GM12864 (cell line): Measurements from ENCODE around the gene CSN3.

Experiments used
- DNase-seq: peaks from one replicate; pipeline ENCODE4 v3.0.0-alpha.2; 2011; ENCODE audit warnings: low read depth
- H3K4me3 ChIP-seq: 2 replicates; pipeline ENCODE4 v1.5.1; 2011; ENCODE audit warnings: mild to moderate bottlenecking, low read depth, low read length, control low read depth
- TF ChIP-seq, protein P1 (sequence below): IDR thresholded peaks from 2 replicates; pipeline ENCODE4 v1.5.1; 2011; ENCODE audit warnings: low read depth, mild to moderate bottlenecking, moderate library complexity, low read length, control low read depth, inconsistent platforms; ENCODE audit errors: missing control alignments

CSN3 gene

GRCh38 chr4:70298051-70298450 lies 55.7 kb downstream of the CSN3 start:
- DNase-seq = no peak
- H3K4me3 ChIP-seq = no peak overlapping the region
- TF ChIP-seq, protein P1, sequence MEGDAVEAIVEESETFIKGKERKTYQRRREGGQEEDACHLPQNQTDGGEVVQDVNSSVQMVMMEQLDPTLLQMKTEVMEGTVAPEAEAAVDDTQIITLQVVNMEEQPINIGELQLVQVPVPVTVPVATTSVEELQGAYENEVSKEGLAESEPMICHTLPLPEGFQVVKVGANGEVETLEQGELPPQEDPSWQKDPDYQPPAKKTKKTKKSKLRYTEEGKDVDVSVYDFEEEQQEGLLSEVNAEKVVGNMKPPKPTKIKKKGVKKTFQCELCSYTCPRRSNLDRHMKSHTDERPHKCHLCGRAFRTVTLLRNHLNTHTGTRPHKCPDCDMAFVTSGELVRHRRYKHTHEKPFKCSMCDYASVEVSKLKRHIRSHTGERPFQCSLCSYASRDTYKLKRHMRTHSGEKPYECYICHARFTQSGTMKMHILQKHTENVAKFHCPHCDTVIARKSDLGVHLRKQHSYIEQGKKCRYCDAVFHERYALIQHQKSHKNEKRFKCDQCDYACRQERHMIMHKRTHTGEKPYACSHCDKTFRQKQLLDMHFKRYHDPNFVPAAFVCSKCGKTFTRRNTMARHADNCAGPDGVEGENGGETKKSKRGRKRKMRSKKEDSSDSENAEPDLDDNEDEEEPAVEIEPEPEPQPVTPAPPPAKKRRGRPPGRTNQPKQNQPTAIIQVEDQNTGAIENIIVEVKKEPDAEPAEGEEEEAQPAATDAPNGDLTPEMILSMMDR = no peak

GRCh38 chr4:70299643-70300042 lies 57.2 kb downstream of the CSN3 start:
- H3K4me3 ChIP-seq = no peak overlapping the region
- DNase-seq = no peak
- TF ChIP-seq, protein P1 = no peak

DNA sequence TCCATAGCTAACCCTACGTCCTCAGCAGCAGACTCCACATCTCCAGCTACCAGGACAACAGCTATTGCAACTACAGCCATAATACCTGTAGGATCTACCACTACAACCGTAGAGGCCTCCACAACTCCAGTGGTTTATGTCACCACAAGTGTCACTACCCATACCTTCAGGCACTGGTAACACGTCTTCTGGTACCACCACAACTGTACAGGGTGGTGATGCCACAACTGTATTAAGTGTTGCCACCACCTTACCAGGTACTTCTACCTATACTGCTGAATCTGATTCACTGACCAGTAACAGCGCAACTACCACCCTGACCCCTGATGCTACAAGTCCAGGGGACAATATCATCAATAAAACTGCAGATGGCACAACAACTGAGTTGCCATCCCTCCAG lies 57.8 kb downstream of the CSN3 start:
- DNase-seq = no peak
- TF ChIP-seq, protein P1 = no peak

More for the DNA sequence above, 57.8 kb downstream of the CSN3 start:
- H3K4me3 ChIP-seq = no peak overlapping the region
